ENCODE measurements around the gene CACFD1. TPM values are rescaled to one million over a fixed set of nuclear protein-coding genes. Genes with fewer than 3 reads are reported as not detected.

Gene CACFD1
- total and polyA plus RNA-seq, 12 donors = 8.8 to 17.3 (median 10.8) TPM

GRCh38 chr9:133490865-133491655 is 31.3 kb downstream of the CACFD1 start:
- Histone ChIP-seq H3K9me3 (no peaks in the 10 kb centered on the region), H3K27me3 (peaks cover 0 to 10% (median 0%) of the 10 kb centered on the region in 7 donors), H3K27ac (peak overlapping the region in 1 of 10 donors; percentile 69), H3K4me1 (peaks cover 10 to 28% (median 24%) of the 10 kb centered on the region in 9 donors), H3K36me3 (no peaks in the 10 kb centered on the region), H3K4me3 (no peak overlapping the region)
- intact Hi-C loops (cut with DNase I) = no loop called here
- 84 to 90% methylated on average over 12 of the region's 12 CpGs for WGBS, 2 donors
- no peak for TF ChIP-seq CTCF (IDR thresholded peaks at IDR 0.05)
- DNase-seq (no peak), ATAC-seq (no peak)

- Histone ChIP-seq H3K27me3 (peaks cover 0 to 10% (median 0%) of the 10 kb centered on the region in 7 donors), H3K36me3 (no peaks in the 10 kb centered on the region), H3K9me3 (no peaks in the 10 kb centered on the region), H3K27ac (peak overlapping the region in 4 of 10 donors; percentile 44 to 69 (median 54)), H3K4me1 (peaks cover 10 to 27% (median 22%) of the 10 kb centered on the region in 9 donors), H3K4me3 (no peak overlapping the region)
- intact Hi-C loops (cut with DNase I) = no loop called here
- 92 to 96% methylated on average over 8 of the region's 8 CpGs for WGBS, 2 donors
- no peak for ATAC-seq
- no peak for DNase-seq
- TF ChIP-seq CTCF (IDR thresholded peaks at IDR 0.05) = no peak
Measured at GRCh38 chr9:133491656-133491925, 31.8 kb downstream of the CACFD1 start.

GRCh38 chr9:133492061-133493021 is 32.6 kb downstream of the CACFD1 start:
- H3K4me1 ChIP-seq = peaks cover 10 to 27% (median 20%) of the 10 kb centered on the region in 9 donors
- WGBS, 2 donors = 52 to 54% methylated on average over 33 of the region's 33 CpGs
- H3K36me3 ChIP-seq = no peaks in the 10 kb centered on the region
- no peaks in the 10 kb centered on the region for H3K9me3 ChIP-seq
- no peak overlapping the region for H3K4me3 ChIP-seq
- H3K27ac ChIP-seq = peak overlapping the region in 9 of 10 donors; percentile 31 to 69 (median 46)
- TF ChIP-seq CTCF (IDR thresholded peaks at IDR 0.05) = no peak
- H3K27me3 ChIP-seq = peaks cover 0 to 14% (median 0%) of the 10 kb centered on the region in 7 donors
- no peak for DNase-seq
- intact Hi-C loops (cut with DNase I) = no loop called here
- peak; percentile 22 to 63 (median 43) for ATAC-seq

GRCh38 chr9:133493428-133493827 is 33.6 kb downstream of the CACFD1 start:
- peak in 1 of 8 donors; percentile 2 for ATAC-seq
- Histone ChIP-seq H3K36me3 (no peaks in the 10 kb centered on the region), H3K4me1 (peaks cover 10 to 26% (median 17%) of the 10 kb centered on the region in 9 donors), H3K9me3 (no peaks in the 10 kb centered on the region), H3K27me3 (peaks cover 0 to 6% (median 0%) of the 10 kb centered on the region in 7 donors), H3K4me3 (no peak overlapping the region), H3K27ac (peak overlapping the region in 2 of 10 donors; percentile 64 to 69)
- intact Hi-C loops (cut with DNase I) = no loop called here
- TF ChIP-seq CTCF (IDR thresholded peaks at IDR 0.05) = no peak
- no peak for DNase-seq
- 86 to 95% methylated on average over 11 of the region's 11 CpGs for WGBS, 2 donors

All from heart right ventricle (tissue), 16 donors.